ENCODE results near the gene SLC5A8. TPM values are rescaled to one million over a fixed set of nuclear protein-coding genes. Genes with fewer than 3 reads are reported as not detected.

The SLC5A8 gene
- total and polyA plus RNA-seq, 9 of the 15 experiments (the other 6 are each of a cell fraction or from before 2014, with no cell fraction given), result not detected

DNA sequence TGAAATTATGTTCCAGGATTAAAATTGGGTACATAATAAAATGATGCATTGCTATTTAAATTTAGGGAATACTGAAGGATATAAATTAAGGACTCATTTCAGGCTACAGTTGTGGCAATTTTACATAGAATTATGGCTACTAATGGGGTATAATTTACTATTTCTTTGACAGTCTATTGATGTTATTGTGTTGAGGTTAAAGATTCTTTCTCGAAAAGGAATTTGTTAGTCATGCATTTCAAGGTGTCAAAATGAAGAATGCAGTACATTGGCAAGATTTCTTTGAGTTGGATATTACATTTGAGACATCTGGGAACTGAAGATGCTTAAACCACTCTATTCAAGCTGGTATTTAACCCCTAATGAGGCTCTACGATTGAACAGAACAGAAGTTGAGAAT, 28.3 kb downstream of the SLC5A8 start:
- Histone ChIP-seq H3K27ac (ENCODE audit: extremely low read depth, low read depth, low read length) (no peak overlapping the region), H3K79me2 (ENCODE audit: control insufficient read depth, insufficient read depth, low read length) (no peaks in the 10 kb centered on the region), H3K4me1 (replicated peaks in 1 of 2; ENCODE audit: control insufficient read depth in 2 of 2, insufficient read depth in 2 of 2, low read length in 2 of 2) (no peaks in the 10 kb centered on the region), H3K27me3 (ENCODE audit: control insufficient read depth in 2 of 2, insufficient read depth in 2 of 2, low read length in 2 of 2) (no peaks in the 10 kb centered on the region; a peak in 1 of 5 replicates), H3K36me3 (ENCODE audit: control insufficient read depth, insufficient read depth, low read length) (no peaks in the 10 kb centered on the region), H3K4me3 (no peak overlapping the region), H3K9me3 (replicated peaks; ENCODE audit: control insufficient read depth, insufficient read depth, low read depth, low read length) (no peaks in the 10 kb centered on the region), H2AFZ (ENCODE audit: low read depth, low read length) (no peak overlapping the region), H4K20me1 (replicated peaks; ENCODE audit: control insufficient read depth, insufficient read depth, low read length) (no peaks in the 10 kb centered on the region), H3K9ac (ENCODE audit: insufficient read depth in 1 of 2, low read depth in 2 of 2, low read length in 2 of 2) (no peak overlapping the region), H3K4me2 (ENCODE audit: insufficient read depth, low read length) (no peak overlapping the region), H3K9me1 (ENCODE audit: control insufficient read depth, insufficient read depth, low read length) (no peaks in the 10 kb centered on the region)
- no TSS peak for BruUV-seq (replicated peaks)
- CTCF ChIA-PET (ENCODE audit: low intra/inter-chr PET ratio), result no interaction called here
- in situ Hi-C loops (cut with MboI), result no loop called here
- intact Hi-C loops (cut with micrococcal nuclease), result no loop called here
- TF ChIP-seq MCM5 (IDR thresholded peaks at IDR 0.05; ENCODE audit: low read depth), result no peak
- TF ChIP-seq TBL1XR1 (IDR thresholded peaks at IDR 0.05; ENCODE audit: low read length in 2 of 2), result no peak
- TF ChIP-seq NR2C2 (CRISPR knock-in tag; IDR thresholded peaks at IDR 0.05), result no peak
- no peak for TF ChIP-seq NR2C2 (tag; IDR thresholded peaks at IDR 0.05)
- TF ChIP-seq, protein P1, sequence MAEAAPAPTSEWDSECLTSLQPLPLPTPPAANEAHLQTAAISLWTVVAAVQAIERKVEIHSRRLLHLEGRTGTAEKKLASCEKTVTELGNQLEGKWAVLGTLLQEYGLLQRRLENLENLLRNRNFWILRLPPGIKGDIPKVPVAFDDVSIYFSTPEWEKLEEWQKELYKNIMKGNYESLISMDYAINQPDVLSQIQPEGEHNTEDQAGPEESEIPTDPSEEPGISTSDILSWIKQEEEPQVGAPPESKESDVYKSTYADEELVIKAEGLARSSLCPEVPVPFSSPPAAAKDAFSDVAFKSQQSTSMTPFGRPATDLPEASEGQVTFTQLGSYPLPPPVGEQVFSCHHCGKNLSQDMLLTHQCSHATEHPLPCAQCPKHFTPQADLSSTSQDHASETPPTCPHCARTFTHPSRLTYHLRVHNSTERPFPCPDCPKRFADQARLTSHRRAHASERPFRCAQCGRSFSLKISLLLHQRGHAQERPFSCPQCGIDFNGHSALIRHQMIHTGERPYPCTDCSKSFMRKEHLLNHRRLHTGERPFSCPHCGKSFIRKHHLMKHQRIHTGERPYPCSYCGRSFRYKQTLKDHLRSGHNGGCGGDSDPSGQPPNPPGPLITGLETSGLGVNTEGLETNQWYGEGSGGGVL (CRISPR knock-in tag; IDR thresholded peaks at IDR 0.05), result no peak
- TF ChIP-seq PHF20 (IDR thresholded peaks at IDR 0.05; ENCODE audit: partially characterized antibody), result no peak
- no peak for TF ChIP-seq SIX5 (IDR thresholded peaks at IDR 0.05; ENCODE audit: borderline replicate concordance in 1 of 2, insufficient read depth in 1 of 2, low read depth in 1 of 2, low read length in 2 of 2)
- TF ChIP-seq CHCHD3 (CRISPR knock-in tag; IDR thresholded peaks at IDR 0.05), result no peak
- WGBS (ENCODE audit: insufficient coverage, low coverage, missing lambda C conversion rate), result 0% methylated on average over 2 of the region's 2 CpGs
- POLR2A ChIA-PET, result no interaction called here
- peak; percentile 29 for FAIRE-seq
- no peak for DNase-seq (ENCODE audit: extremely low read depth in 1 of 4, low spot score in 3 of 4)
- ATAC-seq, result no peak
